HepG2 (cell line): Measurements from ENCODE around the gene LYSET. TPM values are rescaled to one million over a fixed set of nuclear protein-coding genes. Genes with fewer than 3 reads are reported as not detected.

Source experiments
- ATAC-seq: fragments of 200-7000 bp; cut with Tn5 transposase; 3 replicates; pipeline ENCODE4 v1.9.1; 2020; ENCODE audit warnings: mild to moderate bottlenecking, moderate library complexity
- BruUV-seq: library from RNA; stranded (reverse); fragments of 400-500 nt; replicated peaks from 2 replicates; lab custom pipeline; 2021; lab: Mats Ljungman, UMichigan
- CTCF ChIA-PET: fragments of 300-600 bp; formaldehyde crosslinking; extraction: SDS; loops from one replicate; lab custom pipeline; 2021; ENCODE audit warnings: low total read pairs, inconsistent platforms, low intra/inter-chr PET ratio; lab: Yijun Ruan, JAX
- POLR2A ChIA-PET: fragments of 350-600 bp; sonication (Branson Sonifier 250); formaldehyde crosslinking; loops from one replicate; lab custom pipeline; 2020; ENCODE audit warnings: antibody characterized with exemption, inconsistent platforms; lab: Yijun Ruan, JAX
- DNase-seq: peaks from one replicate; pipeline ENCODE4 v3.0.0-alpha.2; 2015; ENCODE audit warnings: low spot score
- FAIRE-seq: peaks from 3 replicates; lab custom pipeline; 2011; peaks lifted over from hg19 to GRCh38; lab: Jason Lieb, UNC
- H2AFZ ChIP-seq: one replicate; pipeline ENCODE4 v1.6.1; 2011; ENCODE audit warnings: low read length, inconsistent platforms
- H3K27ac ChIP-seq: fragments of 300-600 bp; 3 replicates; pipeline ENCODE4 v1.8.0; 2011; ENCODE audit warnings: mixed run types, mild to moderate bottlenecking, mixed read lengths, low read length, inconsistent platforms; ENCODE audit not compliant: insufficient read depth; ENCODE audit errors: extremely low read length
- H3K27me3 ChIP-seq, 2 experiments: fragments of 200-600 bp in 1 of 2; 2 replicates in 1 of 2; 3 replicates in 1 of 2; pipeline versions ENCODE4 v1.6.0 to v1.8.0; 2011; ENCODE audit warnings: low read length in 2 of 2, mild to moderate bottlenecking in 2 of 2, moderate library complexity in 2 of 2, inconsistent platforms in 1 of 2; ENCODE audit not compliant: insufficient read depth in 2 of 2, control insufficient read depth in 1 of 2
- H3K36me3 ChIP-seq, 2 experiments: fragments of 200-600 bp in 1 of 2; replicated peaks in 1 of 2; 2 replicates in 1 of 2; 3 replicates in 1 of 2; pipeline versions ENCODE4 v1.5.1 to v1.8.0; 2011; ENCODE audit warnings: low read length in 2 of 2, inconsistent platforms in 1 of 2; ENCODE audit not compliant: insufficient read depth in 2 of 2, control insufficient read depth in 1 of 2
- H3K4me1 ChIP-seq: 2 replicates; pipeline ENCODE4 v1.5.1; 2012; ENCODE audit warnings: low read length, inconsistent platforms; ENCODE audit not compliant: insufficient read depth
- H3K4me2 ChIP-seq: 2 replicates; pipeline ENCODE4 v1.6.0; 2011; ENCODE audit warnings: low read depth, low read length, inconsistent platforms
- H3K4me3 ChIP-seq, 3 experiments: fragments of 200-600 bp in 1 of 3; sonication (generic), shearing (Covaris generic) in 1 of 3; replicated peaks in 1 of 3; 2 replicates each; pipeline ENCODE4 v1.5.1; 2011 to 2016; ENCODE audit warnings: low read length in 3 of 3, inconsistent platforms in 2 of 3, low read depth in 2 of 3, mild to moderate bottlenecking in 2 of 3, control low read depth in 1 of 3, mixed read lengths in 1 of 3; ENCODE audit not compliant: insufficient read depth in 1 of 3
- H3K79me2 ChIP-seq: one replicate; pipeline ENCODE4 v1.6.1; 2011; ENCODE audit warnings: low read length, inconsistent platforms; ENCODE audit not compliant: insufficient read depth
- H3K9ac ChIP-seq: 2 replicates; pipeline ENCODE4 v1.6.0; 2011; ENCODE audit warnings: mild to moderate bottlenecking, low read depth, low read length, inconsistent platforms; ENCODE audit not compliant: insufficient read depth
- H3K9me3 ChIP-seq: 2 replicates; pipeline ENCODE4 v1.5.1; 2012; ENCODE audit warnings: mild to moderate bottlenecking, low read length
- H4K20me1 ChIP-seq: 2 replicates; pipeline ENCODE4 v1.6.0; 2011; ENCODE audit warnings: inconsistent platforms, mild to moderate bottlenecking, low read length, moderate library complexity; ENCODE audit not compliant: insufficient read depth
- DDIT3 ChIP-seq: sonication (generic); formaldehyde crosslinking; IDR thresholded peaks from 2 replicates; pipeline ENCODE4 v1.4.0; 2020; ENCODE audit warnings: mild to moderate bottlenecking, missing genetic modification reagents
- FOSL2 ChIP-seq: sonication (generic); formaldehyde crosslinking; IDR thresholded peaks from 2 replicates; pipeline ENCODE4 v1.4.0; 2020; ENCODE audit warnings: missing genetic modification reagents
- KDM4B ChIP-seq: sonication (generic); formaldehyde crosslinking; IDR thresholded peaks from 2 replicates; pipeline ENCODE4 v1.4.0; 2020; ENCODE audit warnings: missing genetic modification reagents
- KLF9 ChIP-seq: IDR thresholded peaks from 2 replicates; pipeline ENCODE4 v1.6.1; 2016; ENCODE audit warnings: low read depth
- KMT2B ChIP-seq: IDR thresholded peaks from 2 replicates; pipeline ENCODE4 v1.6.1; 2016; ENCODE audit warnings: missing genetic modification reagents, missing compliant biosample characterization
- MTF1 ChIP-seq: sonication (generic); formaldehyde crosslinking; IDR thresholded peaks from 2 replicates; pipeline ENCODE4 v1.5.0; 2020; ENCODE audit warnings: missing genetic modification reagents
- TSC22D2 ChIP-seq: sonication (generic); formaldehyde crosslinking; IDR thresholded peaks from 2 replicates; pipeline ENCODE4 v1.5.1; 2020; ENCODE audit warnings: missing genetic modification reagents, mild to moderate bottlenecking, borderline replicate concordance
- ZC3H4 ChIP-seq: sonication (generic); formaldehyde crosslinking; IDR thresholded peaks from 2 replicates; pipeline ENCODE4 v1.4.0; 2020; ENCODE audit warnings: missing genetic modification reagents, borderline replicate concordance
- ZNF782 ChIP-seq: sonication (generic); formaldehyde crosslinking; IDR thresholded peaks from 2 replicates; pipeline ENCODE4 v1.4.0; 2020; ENCODE audit warnings: missing genetic modification reagents, mild to moderate bottlenecking, borderline replicate concordance
- WGBS: methylation state at CpG from one replicate; pipeline ENCODE4 v1.1.6; 2017; ENCODE audit warnings: low lambda C conversion rate; 5-methylcytosine and 5-hydroxymethylcytosine counted together
- in situ Hi-C: cut with HindIII; loops from 2 replicates; pipeline ENCODE4 v1.10.0; 2017; ENCODE audit warnings: low pct_unique_long_range_greater_than_20kb; ENCODE audit not compliant: extremely low pct_ligation_motif_present
- intact Hi-C: fragments of 100-400 bp; cut with micrococcal nuclease; formaldehyde crosslinking; loops from one replicate; pipeline ENCODE4 v1.10.0; 2022; ENCODE audit not compliant: unreplicated experiment
- polyA plus RNA-seq, 8 experiments: library from polyadenylated mRNA; depleted of rRNA in 3 of 8; stranded (reverse) in 7 of 8; unstranded in 1 of 8; fragments of >200 nt; fragmentation: Illumina TruSeq in 4 of 8; extraction: Trizol in 4 of 8; gene quantifications; 2 replicates each; pipeline versions ENCODE4 v1.2.1 to v1.2.3, GENCODE V29; 2011 to 2016; ENCODE audit warnings: low read depth in 4 of 8, missing spikeins in 1 of 8, mixed read lengths in 1 of 8; ENCODE audit not compliant: insufficient read depth in 1 of 8
- total RNA-seq, 5 experiments: library from RNA; depleted of rRNA; stranded (reverse); fragments of >200 nt; fragmentation: Illumina TruSeq; extraction: Trizol; gene quantifications; 2 replicates each; pipeline ENCODE4 v1.2.3, GENCODE V29; 2016; ENCODE audit warnings: low read depth in 1 of 5
- TF ChIP-seq, protein P1 (sequence below): sonication (generic); formaldehyde crosslinking; IDR thresholded peaks from 2 replicates; pipeline ENCODE4 v1.4.0; 2020; ENCODE audit warnings: mild to moderate bottlenecking, low read depth, missing genetic modification reagents

The LYSET gene
- total and polyA plus RNA-seq, 2 of the 13 experiments (the other 11 are each of a cell fraction or from before 2014, with no cell fraction given), result 19.1 to 36.6 TPM

DNA sequence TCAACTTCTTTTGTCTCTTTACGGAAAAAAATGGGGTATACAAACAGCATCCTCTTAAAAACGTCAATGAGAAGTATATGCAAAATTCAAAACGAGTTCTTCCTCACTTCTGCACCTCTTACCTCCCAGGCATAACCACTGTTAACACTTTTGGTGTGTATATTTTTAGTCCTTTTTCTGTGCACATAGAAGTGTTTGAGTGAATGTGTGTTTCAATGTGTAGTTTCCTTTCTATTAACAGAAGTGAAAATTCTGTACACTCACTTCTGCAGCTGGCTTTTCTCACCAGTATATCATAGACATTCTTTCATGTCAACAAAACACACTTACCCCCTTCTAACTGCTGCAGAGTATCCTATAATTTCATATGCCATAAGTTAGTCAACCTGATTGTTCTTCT, 27.3 kb downstream of the LYSET start (continued):
- no peak for TF ChIP-seq KMT2B (CRISPR knock-in tag)
- TF ChIP-seq ZNF782 (CRISPR knock-in tag), result no peak
- TF ChIP-seq TSC22D2 (CRISPR knock-in tag), result no peak
- no peak for TF ChIP-seq KLF9
- TF ChIP-seq DDIT3 (CRISPR knock-in tag), result no peak
- TF ChIP-seq, protein P1, sequence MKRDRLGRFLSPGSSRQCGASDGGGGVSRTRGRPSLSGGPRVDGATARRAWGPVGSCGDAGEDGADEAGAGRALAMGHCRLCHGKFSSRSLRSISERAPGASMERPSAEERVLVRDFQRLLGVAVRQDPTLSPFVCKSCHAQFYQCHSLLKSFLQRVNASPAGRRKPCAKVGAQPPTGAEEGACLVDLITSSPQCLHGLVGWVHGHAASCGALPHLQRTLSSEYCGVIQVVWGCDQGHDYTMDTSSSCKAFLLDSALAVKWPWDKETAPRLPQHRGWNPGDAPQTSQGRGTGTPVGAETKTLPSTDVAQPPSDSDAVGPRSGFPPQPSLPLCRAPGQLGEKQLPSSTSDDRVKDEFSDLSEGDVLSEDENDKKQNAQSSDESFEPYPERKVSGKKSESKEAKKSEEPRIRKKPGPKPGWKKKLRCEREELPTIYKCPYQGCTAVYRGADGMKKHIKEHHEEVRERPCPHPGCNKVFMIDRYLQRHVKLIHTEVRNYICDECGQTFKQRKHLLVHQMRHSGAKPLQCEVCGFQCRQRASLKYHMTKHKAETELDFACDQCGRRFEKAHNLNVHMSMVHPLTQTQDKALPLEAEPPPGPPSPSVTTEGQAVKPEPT, result no peak
- TF ChIP-seq ZC3H4 (CRISPR knock-in tag), result no peak
- TF ChIP-seq, all 625 proteins: peak for 0

GRCh38 chr14:93214598-93214997, 29.5 kb downstream of the LYSET start:
- Histone ChIP-seq H3K9me3 (no peaks in the 10 kb centered on the region), H3K36me3 (peaks cover 1 to 10% of the 10 kb centered on the region in 2 experiments; a peak in 4 of 5 replicates), H3K79me2 (no peaks in the 10 kb centered on the region), H4K20me1 (no peaks in the 10 kb centered on the region), H3K27ac (no peak overlapping the region), H3K4me2 (no peak overlapping the region), H3K4me1 (0 out of 2 replicates have a peak, but pooled peaks cover under 1% of the 10 kb centered on the region), H3K4me3 (no peak overlapping the region), H3K27me3 (no peaks in the 10 kb centered on the region), H3K9ac (no peak overlapping the region), H2AFZ (no peak overlapping the region)
- ATAC-seq (no peak), DNase-seq (no peak), FAIRE-seq (no peak)
- in situ Hi-C loops, result no loop called here
- 87% methylated on average over 2 of the region's 2 CpGs for WGBS
- TF ChIP-seq FOSL2 (CRISPR knock-in tag) (no peak), MTF1 (CRISPR knock-in tag) (no peak), KDM4B (CRISPR knock-in tag) (no peak)
- ChIA-PET CTCF (no interaction called here), POLR2A (no interaction called here)
- no TSS peak for BruUV-seq
- intact Hi-C loops, result no loop called here
